ENCODE results near the gene SLC25A21.

DNA sequence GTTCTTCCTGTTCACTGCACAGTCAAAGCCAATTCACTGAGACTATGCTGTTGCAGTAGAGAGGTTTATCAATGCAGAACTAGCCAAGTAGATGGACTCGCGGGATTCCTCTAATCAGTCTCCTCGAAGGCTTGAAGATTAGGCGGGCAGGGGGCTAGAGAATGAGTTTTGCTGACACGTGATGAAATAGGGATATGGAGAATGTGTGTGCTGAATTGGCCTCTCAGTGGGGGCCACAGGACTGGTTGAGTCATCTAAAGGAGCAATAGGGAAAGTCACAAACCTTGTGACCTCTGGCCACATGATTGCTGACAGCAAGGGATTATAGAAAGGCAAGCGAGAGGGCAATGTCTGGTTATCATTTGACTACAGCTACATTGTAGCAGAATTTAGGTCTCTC, 38.0 kb upstream of the SLC25A21 start:
- TF ChIP-seq, protein P1, sequence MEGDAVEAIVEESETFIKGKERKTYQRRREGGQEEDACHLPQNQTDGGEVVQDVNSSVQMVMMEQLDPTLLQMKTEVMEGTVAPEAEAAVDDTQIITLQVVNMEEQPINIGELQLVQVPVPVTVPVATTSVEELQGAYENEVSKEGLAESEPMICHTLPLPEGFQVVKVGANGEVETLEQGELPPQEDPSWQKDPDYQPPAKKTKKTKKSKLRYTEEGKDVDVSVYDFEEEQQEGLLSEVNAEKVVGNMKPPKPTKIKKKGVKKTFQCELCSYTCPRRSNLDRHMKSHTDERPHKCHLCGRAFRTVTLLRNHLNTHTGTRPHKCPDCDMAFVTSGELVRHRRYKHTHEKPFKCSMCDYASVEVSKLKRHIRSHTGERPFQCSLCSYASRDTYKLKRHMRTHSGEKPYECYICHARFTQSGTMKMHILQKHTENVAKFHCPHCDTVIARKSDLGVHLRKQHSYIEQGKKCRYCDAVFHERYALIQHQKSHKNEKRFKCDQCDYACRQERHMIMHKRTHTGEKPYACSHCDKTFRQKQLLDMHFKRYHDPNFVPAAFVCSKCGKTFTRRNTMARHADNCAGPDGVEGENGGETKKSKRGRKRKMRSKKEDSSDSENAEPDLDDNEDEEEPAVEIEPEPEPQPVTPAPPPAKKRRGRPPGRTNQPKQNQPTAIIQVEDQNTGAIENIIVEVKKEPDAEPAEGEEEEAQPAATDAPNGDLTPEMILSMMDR (IDR thresholded peaks at IDR 0.05), result no peak
- no peak for TF ChIP-seq POLR2A (IDR thresholded peaks at IDR 0.05)
